NCI-H2029 treated with DMSO at 0.1 percent for 48 hours (cell line): ENCODE results near the gene ABHD17A.
A peak's percentile ranks its signal among the peaks of the same experiment; 100 is the strongest.
"Not testable (repeated sequence)": the region's sequence is repeated elsewhere in the genome, so short reads cannot be mapped to it uniquely, and the experiment has no call there.

ENCODE experiments used
- DNase-seq: peaks from one replicate; lab custom pipeline; 2025; lab: John Stamatoyannopoulos, UW

Gene ABHD17A

GRCh38 chr19:1910177-1910576 is 24.9 kb upstream of the ABHD17A start:
- no peak for DNase-seq

GRCh38 chr19:1909761-1910080 is 24.4 kb upstream of the ABHD17A start:
- no peak for DNase-seq

GRCh38 chr19:1908364-1908678 is 23.0 kb upstream of the ABHD17A start:
- DNase-seq = no peak

- DNase-seq = no peak
Observed at GRCh38 chr19:1907563-1908363, 22.5 kb upstream of the ABHD17A start.

- no peak for DNase-seq
Observed at GRCh38 chr19:1906985-1907562, 21.8 kb upstream of the ABHD17A start.

- no peak for DNase-seq
Observed at GRCh38 chr19:1905863-1906375, 20.6 kb upstream of the ABHD17A start.

GRCh38 chr19:1905110-1905862 is 20.0 kb upstream of the ABHD17A start, which contains the start of the genes ADAT3 and SCAMP4:
ADAT3 (plus strand) TSS chr19:1905399; CDS start chr19:1912048, 6,649 bp downstream.
SCAMP4 (plus strand) TSS chr19:1905399; CDS start chr19:1915020, 9,621 bp downstream.
- peak; percentile 93 for DNase-seq

- DNase-seq = no peak
Observed at GRCh38 chr19:1904860-1905109, 19.5 kb upstream of the ABHD17A start.

- no peak for DNase-seq
Observed at GRCh38 chr19:1902923-1903322, 17.6 kb upstream of the ABHD17A start.

- DNase-seq = peak; percentile 9
Observed at GRCh38 chr19:1901940-1902404, 16.7 kb upstream of the ABHD17A start.

GRCh38 chr19:1896508-1896907 is 11.2 kb upstream of the ABHD17A start:
- DNase-seq = no peak

- no peak for DNase-seq
Observed at GRCh38 chr19:1893791-1894190, 8.5 kb upstream of the ABHD17A start.

- no peak for DNase-seq
Observed at GRCh38 chr19:1889907-1890306, 4.6 kb upstream of the ABHD17A start.

- DNase-seq = no peak
Observed at GRCh38 chr19:1888385-1888784, 3.1 kb upstream of the ABHD17A start.

- not testable (repeated sequence) for DNase-seq
Observed at GRCh38 chr19:1886360-1886759, 1.1 kb upstream of the ABHD17A start.

- DNase-seq = no peak
Observed at GRCh38 chr19:1884719-1885334, 469 bp downstream of the ABHD17A start.

GRCh38 chr19:1884291-1884718 is 991 bp downstream of the ABHD17A start:
- DNase-seq = no peak

GRCh38 chr19:1883784-1884183 is 1.5 kb downstream of the ABHD17A start:
- no peak for DNase-seq

GRCh38 chr19:1882786-1883692 is 2.3 kb downstream of the ABHD17A start:
- DNase-seq = no peak

- no peak for DNase-seq
Observed at GRCh38 chr19:1882089-1882785, 3.1 kb downstream of the ABHD17A start.
